Prostate gland (tissue), 2 donors: Measurements from ENCODE around the gene FN3K. TPM values are rescaled to one million over a fixed set of nuclear protein-coding genes. Genes with fewer than 3 reads are reported as not detected.
"Not testable (repeated sequence)": the region's sequence is repeated elsewhere in the genome, so short reads cannot be mapped to it uniquely, and the experiment has no call there.

Experiments
- DNase-seq: peaks from one replicate; pipeline ENCODE4 v3.0.0-alpha.2; 2019; ENCODE audit warnings: low spot score
- H3K27ac ChIP-seq, 2 donors: fragments of 200-600 bp; sonication (generic); 2 replicates each; pipeline ENCODE4 v1.5.1; 2017 to 2019
- H3K27me3 ChIP-seq: fragments of 200-600 bp; sonication (generic); replicated peaks from 2 replicates; pipeline ENCODE4 v1.5.1; 2019; ENCODE audit not compliant: insufficient read depth
- H3K36me3 ChIP-seq, 2 donors: fragments of 200-600 bp; sonication (generic); 1 replicate in 1 of 2; 2 replicates in 1 of 2; pipeline versions ENCODE4 v1.5.1 to v1.8.1; 2017 to 2019
- H3K4me1 ChIP-seq: fragments of 200-600 bp; sonication (generic); replicated peaks from 2 replicates; pipeline ENCODE4 v1.5.1; 2019
- H3K4me3 ChIP-seq, 2 donors: fragments of 200-600 bp; sonication (generic); 2 replicates each; pipeline ENCODE4 v1.5.1; 2017 to 2019
- H3K9me3 ChIP-seq: fragments of 200-600 bp; sonication (generic); 2 replicates; pipeline ENCODE4 v1.5.1; 2017
- POLR2A ChIP-seq: fragments of 450-650 bp; IDR thresholded peaks from one replicate; pipeline ENCODE4 v1.6.1; 2016; ENCODE audit warnings: antibody characterized with exemption, mild to moderate bottlenecking
- POLR2AphosphoS5 ChIP-seq: sonication (generic); formaldehyde crosslinking; IDR thresholded peaks from one replicate; pipeline ENCODE4 v1.6.1; 2017; ENCODE audit warnings: antibody characterized with exemption
- WGBS: methylation state at CpG from one replicate; pipeline ENCODE4 v1.1.5; 2018; 5-methylcytosine and 5-hydroxymethylcytosine counted together
- intact Hi-C: fragments of 100-400 bp; cut with DNase I; formaldehyde crosslinking; loops from one replicate; pipeline ENCODE4 v1.14.2; 2022
- total RNA-seq, 2 donors: library from RNA; depleted of rRNA; stranded (reverse); fragments of >200 nt; gene quantifications; one replicate each; pipeline ENCODE4 v1.1.0, GENCODE V29; 2016
- TF ChIP-seq, protein P1 (sequence below), 4 experiments: fragments of 200-600 bp in 2 of 4; fragments of 450-650 bp in 2 of 4; sonication (generic) in 2 of 4; IDR thresholded peaks; 1 replicate in 3 of 4; 2 replicates in 1 of 4; pipeline ENCODE4 v1.5.1; 2016 to 2019; ENCODE audit warnings: antibody characterized with exemption in 4 of 4, mild to moderate bottlenecking in 2 of 4, moderate library complexity in 2 of 4

FN3K gene
- total RNA-seq, 2 donors from 2014 or later: 16.9 to 32.2 TPM

DNA sequence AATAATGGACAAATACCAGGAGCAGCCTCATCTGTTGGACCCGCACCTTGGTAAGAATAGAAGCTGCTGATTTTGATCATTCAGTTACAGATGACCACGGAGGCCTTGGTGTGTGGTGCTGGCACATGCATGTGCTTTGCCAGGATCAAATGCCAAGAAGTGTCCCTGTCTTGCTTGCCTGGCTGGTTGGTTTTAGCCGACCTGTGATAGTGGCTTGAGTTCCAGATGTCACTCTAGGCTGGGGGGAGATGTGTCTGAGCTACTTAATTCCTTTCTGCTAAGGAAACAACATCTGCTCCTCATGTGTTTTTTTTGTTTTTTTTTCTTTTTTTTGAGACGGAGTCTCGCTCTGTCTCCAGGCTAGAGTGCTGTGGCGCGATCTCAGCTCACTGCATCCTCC is 20.8 kb downstream of the FN3K start:
- no peak for DNase-seq
- Histone ChIP-seq H3K27ac (no peak overlapping the region), H3K4me3 (no peak overlapping the region), H3K4me1 (peaks cover 4% of the 10 kb centered on the region), H3K27me3 (no peaks in the 10 kb centered on the region), H3K36me3 (no peaks in the 10 kb centered on the region), H3K9me3 (no peaks in the 10 kb centered on the region)
- intact Hi-C loops: no loop called here
- WGBS: 87% methylated on average over 7 of the region's 7 CpGs
- TF ChIP-seq POLR2AphosphoS5: no peak
- TF ChIP-seq, protein P1, sequence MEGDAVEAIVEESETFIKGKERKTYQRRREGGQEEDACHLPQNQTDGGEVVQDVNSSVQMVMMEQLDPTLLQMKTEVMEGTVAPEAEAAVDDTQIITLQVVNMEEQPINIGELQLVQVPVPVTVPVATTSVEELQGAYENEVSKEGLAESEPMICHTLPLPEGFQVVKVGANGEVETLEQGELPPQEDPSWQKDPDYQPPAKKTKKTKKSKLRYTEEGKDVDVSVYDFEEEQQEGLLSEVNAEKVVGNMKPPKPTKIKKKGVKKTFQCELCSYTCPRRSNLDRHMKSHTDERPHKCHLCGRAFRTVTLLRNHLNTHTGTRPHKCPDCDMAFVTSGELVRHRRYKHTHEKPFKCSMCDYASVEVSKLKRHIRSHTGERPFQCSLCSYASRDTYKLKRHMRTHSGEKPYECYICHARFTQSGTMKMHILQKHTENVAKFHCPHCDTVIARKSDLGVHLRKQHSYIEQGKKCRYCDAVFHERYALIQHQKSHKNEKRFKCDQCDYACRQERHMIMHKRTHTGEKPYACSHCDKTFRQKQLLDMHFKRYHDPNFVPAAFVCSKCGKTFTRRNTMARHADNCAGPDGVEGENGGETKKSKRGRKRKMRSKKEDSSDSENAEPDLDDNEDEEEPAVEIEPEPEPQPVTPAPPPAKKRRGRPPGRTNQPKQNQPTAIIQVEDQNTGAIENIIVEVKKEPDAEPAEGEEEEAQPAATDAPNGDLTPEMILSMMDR (IDR thresholded peaks at IDR 0.05): no peak
- TF ChIP-seq POLR2A: no peak

DNA sequence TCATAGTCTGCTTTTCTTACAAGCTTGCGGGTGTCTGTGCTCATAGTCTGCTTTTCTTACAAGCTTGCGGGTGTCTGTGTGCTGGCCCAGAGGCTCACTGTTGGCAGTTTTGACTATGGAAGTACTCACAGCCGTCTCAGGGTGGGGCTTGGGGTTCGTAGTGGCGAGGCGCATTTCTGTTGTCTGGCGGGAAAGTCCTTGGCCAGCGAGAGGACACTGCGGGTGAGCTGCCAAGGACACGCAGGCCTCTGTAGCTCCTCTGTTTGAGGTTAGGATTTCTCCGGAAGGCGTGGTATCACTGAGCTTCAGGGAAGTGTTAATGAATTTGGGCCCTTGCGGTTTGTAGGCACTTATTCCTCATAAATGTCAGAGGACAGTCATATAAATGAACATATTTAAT is 30.0 kb downstream of the FN3K start:
- 49% methylated on average over 13 of the region's 13 CpGs for WGBS
- no peaks in the 10 kb centered on the region for H3K36me3 ChIP-seq

DNA sequence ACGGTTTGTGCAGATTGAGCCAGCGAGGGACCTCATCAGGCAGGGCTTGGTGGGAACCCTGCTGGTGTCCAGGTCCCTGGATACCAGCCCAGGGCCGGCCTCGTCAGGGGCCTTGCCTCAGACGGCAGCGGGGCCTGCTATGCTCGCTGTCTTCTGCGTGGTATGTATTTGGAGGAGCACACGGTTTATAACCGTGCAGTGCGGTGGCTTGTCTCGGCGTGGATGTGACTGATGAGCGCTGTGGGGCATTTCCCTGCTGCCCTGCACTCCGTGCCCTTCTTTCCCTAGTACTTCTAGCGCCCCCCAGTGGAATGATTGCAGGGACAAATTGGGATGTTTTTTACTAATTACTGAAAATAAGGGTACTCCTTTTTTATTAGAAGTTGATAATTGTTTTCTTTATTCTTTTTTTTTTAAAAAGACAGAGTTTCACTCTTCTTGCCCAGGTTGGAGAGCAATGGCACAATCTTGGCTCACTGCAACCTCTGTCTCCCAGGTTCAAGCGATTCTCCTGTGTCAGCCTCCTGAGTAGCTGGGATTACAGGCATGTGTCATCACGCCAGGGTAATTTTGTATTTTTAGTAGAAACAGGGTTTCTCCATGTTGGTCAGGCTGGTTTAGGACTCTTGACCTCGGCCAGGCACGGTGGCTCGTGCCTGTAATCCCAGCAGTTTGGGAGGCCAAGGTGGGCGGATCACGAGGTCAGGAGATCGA is 31.8 kb downstream of the FN3K start:
- 73% methylated on average over 24 of the region's 24 CpGs for WGBS
- intact Hi-C loops: no loop called here
- DNase-seq: peak; percentile 45
- H3K27me3 ChIP-seq: no peaks in the 10 kb centered on the region
- H3K27ac ChIP-seq: no peak overlapping the region
- no peak overlapping the region for H3K4me3 ChIP-seq
- no peaks in the 10 kb centered on the region for H3K9me3 ChIP-seq
- no peaks in the 10 kb centered on the region for H3K4me1 ChIP-seq
- H3K36me3 ChIP-seq: no peaks in the 10 kb centered on the region
- TF ChIP-seq, protein P1 (IDR thresholded peaks at IDR 0.05): peak in 3 of 4 experiments; percentile 55 to 67 (median 55)
- TF ChIP-seq POLR2A: no peak

More for the DNA sequence above, 30.0 kb downstream of the FN3K start:
- Histone ChIP-seq H3K9me3 (no peaks in the 10 kb centered on the region), H3K27ac (no peak overlapping the region), H3K4me1 (no peaks in the 10 kb centered on the region), H3K27me3 (no peaks in the 10 kb centered on the region), H3K4me3 (no peak overlapping the region)
- DNase-seq: no peak
- TF ChIP-seq, protein P1 (IDR thresholded peaks at IDR 0.05): no peak
- TF ChIP-seq POLR2AphosphoS5 (no peak), POLR2A (no peak)
- intact Hi-C loops: no loop called here

DNA sequence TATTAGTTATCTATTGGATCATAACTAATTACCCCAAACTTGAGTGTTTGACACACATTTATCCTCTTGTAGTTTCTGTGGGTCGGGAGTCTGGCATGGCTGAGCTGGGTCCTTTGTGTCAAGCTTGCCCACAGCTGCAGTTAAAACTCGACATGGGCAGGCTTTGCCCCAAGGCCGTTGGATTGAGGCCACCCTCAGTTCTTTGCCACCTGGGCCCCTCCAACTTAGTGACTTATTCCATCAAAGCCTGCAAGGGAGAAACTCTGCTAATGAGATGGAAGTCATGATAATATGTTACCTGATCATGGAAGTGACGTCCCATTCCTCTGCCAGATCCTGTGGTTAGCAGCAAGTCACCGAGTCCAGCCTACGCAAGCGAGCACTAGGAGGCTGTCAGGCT is 33.6 kb downstream of the FN3K start:
- H3K27me3 ChIP-seq: no peaks in the 10 kb centered on the region
- DNase-seq: no peak
- H3K4me3 ChIP-seq: no peak overlapping the region
- H3K27ac ChIP-seq: no peak overlapping the region
- no peaks in the 10 kb centered on the region for H3K9me3 ChIP-seq
- intact Hi-C loops: no loop called here
- H3K36me3 ChIP-seq: no peaks in the 10 kb centered on the region
- TF ChIP-seq POLR2AphosphoS5: no peak
- TF ChIP-seq POLR2A: no peak
- TF ChIP-seq, protein P1 (IDR thresholded peaks at IDR 0.05): no peak
- WGBS: 89% methylated on average over 7 of the region's 7 CpGs
- H3K4me1 ChIP-seq: no peaks in the 10 kb centered on the region

DNA sequence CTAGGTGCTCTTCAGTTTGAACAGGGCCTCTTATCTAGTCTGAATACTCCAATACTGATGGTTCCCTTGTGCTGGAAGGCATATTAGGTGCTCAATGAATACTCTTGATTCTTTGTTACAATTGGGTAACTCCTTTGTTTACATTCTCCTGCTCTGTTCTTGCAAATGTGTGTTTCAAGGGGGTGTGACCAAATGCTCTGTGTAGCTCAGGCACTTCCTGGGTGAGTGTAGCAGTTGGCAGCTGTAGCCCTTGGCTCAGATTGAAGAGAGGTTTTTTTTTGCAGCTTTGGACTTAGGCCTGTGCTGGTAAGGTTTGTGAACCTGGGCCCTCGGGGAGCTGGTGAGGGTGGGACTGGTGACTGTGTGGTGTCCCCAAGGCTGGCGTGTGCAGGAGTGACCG is 36.6 kb downstream of the FN3K start:
- peak; percentile 86 for TF ChIP-seq POLR2AphosphoS5
- TF ChIP-seq POLR2A: no peak
- TF ChIP-seq, protein P1 (IDR thresholded peaks at IDR 0.05): no peak
- Histone ChIP-seq H3K36me3 (no peaks in the 10 kb centered on the region), H3K4me3 (no peak overlapping the region), H3K27ac (peak overlapping the region in 1 of 2 donors; percentile 15), H3K4me1 (no peaks in the 10 kb centered on the region), H3K27me3 (no peaks in the 10 kb centered on the region), H3K9me3 (no peaks in the 10 kb centered on the region)
- WGBS: 64% methylated on average over 3 of the region's 3 CpGs
- intact Hi-C loops: loop anchor here (10.0 kb wide), 1 partner anchor 417 kb away; the partner anchor contains the start of gene TEX19
- DNase-seq: peak; percentile 54

DNA sequence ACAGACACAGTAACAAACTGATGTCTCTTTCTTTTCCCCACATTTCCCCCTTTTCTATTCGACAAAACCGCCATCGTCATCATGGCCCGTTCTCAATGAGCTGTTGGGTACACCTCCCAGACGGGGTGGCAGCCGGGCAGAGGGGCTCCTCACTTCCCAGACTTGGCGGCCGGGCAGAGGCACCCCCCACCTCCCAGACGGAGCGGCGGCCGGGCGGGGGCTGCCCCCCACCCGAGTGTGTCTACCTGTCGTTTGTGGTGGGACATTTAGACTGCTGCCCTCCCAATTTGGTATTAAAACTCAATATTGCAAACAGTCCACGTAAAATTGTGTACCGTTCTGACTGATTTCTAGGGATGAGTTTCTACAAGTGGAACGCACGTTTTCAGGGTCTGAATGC is 39.0 kb downstream of the FN3K start:
- H3K4me1 ChIP-seq, H3K27me3 ChIP-seq, H3K4me3 ChIP-seq, H3K36me3 ChIP-seq, H3K9me3 ChIP-seq, H3K27ac ChIP-seq, DNase-seq: not testable (repeated sequence)
- 74% methylated on average over 19 of the region's 19 CpGs for WGBS
- intact Hi-C loops: loop anchor here (10.0 kb wide), 1 partner anchor 420 kb away; the partner anchor contains the start of gene TEX19
